IPS DF 6.9 (cell line): ENCODE data around the gene MAST4.

Source experiments
- DNase-seq: peaks from one replicate; pipeline ENCODE4 v3.0.0-alpha.2; 2013; ENCODE audit warnings: low read depth, low spot score
- H3K27ac ChIP-seq: one replicate; pipeline ENCODE4 v1.5.1; 2013; ENCODE audit warnings: low read length, control low read depth
- H3K27me3 ChIP-seq: 2 replicates; pipeline ENCODE4 v1.6.1; 2013; ENCODE audit warnings: mild to moderate bottlenecking, low read length; ENCODE audit not compliant: control insufficient read depth, insufficient read depth
- H3K36me3 ChIP-seq: 2 replicates; pipeline ENCODE4 v1.6.1; 2013; ENCODE audit warnings: low read length; ENCODE audit not compliant: control insufficient read depth, insufficient read depth
- H3K4me1 ChIP-seq: 2 replicates; pipeline ENCODE4 v1.6.1; 2013; ENCODE audit warnings: low read length; ENCODE audit not compliant: control insufficient read depth, insufficient read depth
- H3K4me3 ChIP-seq: 2 replicates; pipeline ENCODE4 v1.5.1; 2013; ENCODE audit warnings: mild to moderate bottlenecking, low read length
- H3K9me3 ChIP-seq: 2 replicates; pipeline ENCODE4 v1.6.1; 2013; ENCODE audit warnings: low read length, inconsistent platforms; ENCODE audit not compliant: control insufficient read depth, insufficient read depth
- WGBS: extraction: QIAGEN DNeasy Blood & Tissue Kit; methylation state at CpG from one replicate; pipeline ENCODE4 v1.1.7; 2013; ENCODE audit warnings: mixed read lengths, missing lambda C conversion rate; ENCODE audit not compliant: insufficient read length, insufficient coverage; 5-methylcytosine and 5-hydroxymethylcytosine counted together

The MAST4 gene

DNA sequence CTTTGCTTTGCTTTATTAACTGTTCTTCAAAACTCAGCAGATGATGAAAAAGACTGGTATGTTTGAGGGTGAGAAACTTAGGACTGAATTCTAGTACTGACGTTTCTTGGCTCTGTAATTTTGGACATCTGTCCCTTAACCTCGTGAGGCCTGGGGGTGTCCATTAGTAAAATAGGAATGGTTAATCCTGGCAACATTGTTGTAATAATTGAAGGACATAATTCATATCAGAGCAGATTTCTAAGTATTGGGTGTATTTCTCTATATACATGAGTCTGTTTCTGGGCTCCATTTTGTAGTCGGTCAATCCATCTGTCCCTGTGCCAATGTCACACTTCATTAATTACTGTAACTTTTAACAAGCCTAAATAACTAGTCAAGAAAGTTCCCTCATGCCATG is 206.7 kb downstream of the MAST4 start:
- Histone ChIP-seq H3K27me3 (no peaks in the 10 kb centered on the region), H3K36me3 (no peaks in the 10 kb centered on the region), H3K27ac (no peak overlapping the region), H3K4me1 (no peaks in the 10 kb centered on the region), H3K4me3 (no peak overlapping the region), H3K9me3 (no peaks in the 10 kb centered on the region)
- WGBS = no CpG with 5 or more reads among the region's 3 CpGs
- no peak for DNase-seq

DNA sequence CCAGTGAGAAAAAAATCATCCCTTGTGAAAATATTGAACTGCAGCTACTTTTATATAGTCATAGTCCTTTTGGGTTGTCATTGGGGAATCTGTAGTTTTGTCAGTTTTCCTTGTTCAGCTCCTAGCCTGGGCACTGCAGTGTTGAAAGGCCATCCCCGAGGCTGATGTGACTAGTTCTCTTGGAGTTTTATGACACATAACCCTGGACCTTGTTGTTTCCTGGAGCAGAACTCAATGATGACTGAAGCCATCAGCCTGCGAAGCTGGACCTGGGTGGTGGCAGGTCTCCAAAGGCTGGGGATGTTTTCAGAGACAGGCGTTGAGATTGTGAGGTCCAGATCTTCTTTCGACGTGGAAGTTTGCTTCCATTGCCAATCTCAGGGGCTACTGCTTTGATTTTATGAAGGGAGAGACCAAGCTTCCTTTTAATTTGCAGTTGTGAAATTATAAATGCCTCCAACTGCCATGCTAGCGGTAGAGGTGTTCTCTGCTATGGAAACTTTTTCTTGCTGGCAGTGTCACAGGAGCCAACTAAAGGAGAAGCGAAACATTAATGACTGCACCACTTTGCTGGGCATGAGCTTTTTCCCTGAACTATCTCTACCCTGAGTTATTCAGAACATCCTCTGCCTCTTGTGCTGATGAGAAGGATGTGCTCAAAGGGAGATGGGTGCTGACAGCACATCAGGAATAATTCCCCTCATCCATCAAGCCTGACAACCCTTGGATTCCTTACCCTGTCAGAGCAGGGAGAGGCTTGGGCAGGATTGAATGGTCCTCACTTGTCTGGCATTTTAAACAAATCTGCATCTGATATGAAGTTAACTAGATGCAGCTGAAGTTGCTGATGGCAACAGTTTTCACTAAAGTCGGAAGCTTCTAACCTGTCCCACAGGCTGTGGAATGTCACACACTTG is 209.6 kb downstream of the MAST4 start:
- Histone ChIP-seq H3K27me3 (no peaks in the 10 kb centered on the region), H3K4me1 (no peaks in the 10 kb centered on the region), H3K36me3 (no peaks in the 10 kb centered on the region), H3K4me3 (no peak overlapping the region), H3K27ac (no peak overlapping the region), H3K9me3 (no peaks in the 10 kb centered on the region)
- WGBS = no CpG with 5 or more reads among the region's 8 CpGs
- DNase-seq = no peak

DNA sequence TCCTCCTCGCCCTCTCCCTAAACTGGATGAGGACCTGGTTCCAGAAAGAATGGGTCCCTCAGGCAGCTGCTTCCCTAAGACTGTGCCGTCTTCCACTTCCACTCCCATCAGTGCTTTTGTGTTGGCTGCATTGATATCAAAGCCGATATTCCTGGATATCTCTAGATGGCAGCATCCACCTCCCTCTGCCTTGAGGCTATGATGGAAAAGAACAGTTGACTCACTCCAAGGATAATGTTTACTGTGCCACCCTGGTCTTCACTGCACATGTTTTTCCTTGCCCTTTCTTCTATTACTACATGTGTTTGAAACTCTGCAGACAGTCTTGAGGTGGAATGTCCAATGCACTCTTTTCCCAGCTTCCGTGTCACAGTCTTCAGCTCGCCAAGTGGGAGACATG is 211.6 kb downstream of the MAST4 start:
- Histone ChIP-seq H3K27me3 (no peaks in the 10 kb centered on the region), H3K9me3 (no peaks in the 10 kb centered on the region), H3K4me3 (no peak overlapping the region), H3K27ac (no peak overlapping the region), H3K36me3 (no peaks in the 10 kb centered on the region), H3K4me1 (no peaks in the 10 kb centered on the region)
- no peak for DNase-seq
- no CpG with 5 or more reads among the region's 5 CpGs for WGBS

DNA sequence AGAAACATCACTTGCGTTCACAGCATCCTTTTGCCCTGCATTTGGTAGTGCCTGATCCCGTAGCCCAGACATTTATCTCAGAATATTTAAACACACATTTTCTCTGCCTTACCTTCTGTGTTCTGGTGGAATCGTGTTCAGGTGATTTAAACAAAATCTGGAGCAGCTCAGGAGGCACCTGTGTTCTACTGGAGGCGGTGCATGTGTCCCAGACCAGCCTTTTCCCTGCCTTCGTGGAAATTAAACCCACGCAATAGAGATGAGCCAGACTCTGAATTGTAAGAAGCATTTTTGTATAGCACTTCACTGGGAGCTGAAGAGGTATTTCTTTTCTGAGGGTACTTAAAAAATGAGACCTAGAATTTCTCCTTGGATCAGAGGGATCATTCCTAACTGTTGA is 212.5 kb downstream of the MAST4 start:
- H3K36me3 ChIP-seq = no peaks in the 10 kb centered on the region
- no CpG with 5 or more reads among the region's 6 CpGs for WGBS
- H3K4me1 ChIP-seq = no peaks in the 10 kb centered on the region
- DNase-seq = no peak
- no peaks in the 10 kb centered on the region for H3K27me3 ChIP-seq
- no peak overlapping the region for H3K27ac ChIP-seq
- no peak overlapping the region for H3K4me3 ChIP-seq
- H3K9me3 ChIP-seq = no peaks in the 10 kb centered on the region

DNA sequence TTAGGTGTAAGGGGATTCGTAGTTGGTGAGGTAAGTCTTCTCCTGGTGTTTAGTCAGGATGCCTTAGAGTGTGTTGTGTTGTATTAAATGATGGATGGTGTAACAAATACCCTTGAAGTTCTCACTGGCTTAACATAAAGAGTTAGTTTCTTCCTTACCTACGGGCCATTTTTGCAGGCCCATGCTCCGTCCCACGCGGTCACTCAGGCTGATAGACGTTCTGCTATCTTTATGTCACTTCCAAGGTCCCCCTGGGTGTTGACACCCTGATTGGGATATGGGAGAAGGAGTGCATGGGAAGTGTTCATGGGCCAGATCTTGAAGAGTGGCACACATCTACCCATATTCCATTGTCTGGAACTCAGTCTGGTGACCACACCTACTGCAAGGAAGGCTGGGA is 214.0 kb downstream of the MAST4 start:
- no CpG with 5 or more reads among the region's 6 CpGs for WGBS

DNA sequence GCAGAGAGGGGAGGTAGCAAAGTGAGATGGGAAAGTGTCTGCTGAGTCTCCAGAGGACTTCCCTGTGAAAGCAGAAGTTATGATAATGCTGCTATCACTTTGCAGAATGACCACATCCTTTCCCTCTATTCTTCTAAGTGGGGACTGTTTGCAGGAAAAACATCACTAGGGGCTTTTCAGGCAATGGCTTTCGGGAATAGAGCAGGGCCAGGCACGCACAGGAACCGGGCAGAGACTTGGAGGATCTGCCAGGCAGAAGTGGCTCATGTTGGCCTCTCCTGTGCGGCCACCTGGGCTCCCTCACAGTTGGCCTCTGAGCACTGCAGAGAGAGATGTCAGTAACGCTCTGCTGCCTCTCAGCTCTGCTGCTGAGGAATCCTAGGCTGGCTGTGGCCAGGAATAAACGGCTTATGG is 214.7 kb downstream of the MAST4 start:
- Histone ChIP-seq H3K36me3 (no peaks in the 10 kb centered on the region), H3K4me3 (no peak overlapping the region), H3K27ac (no peak overlapping the region), H3K9me3 (no peaks in the 10 kb centered on the region), H3K4me1 (peaks cover 4% of the 10 kb centered on the region; the same call in 1 of the 2 replicates), H3K27me3 (no peaks in the 10 kb centered on the region)
- WGBS = no CpG with 5 or more reads among the region's 6 CpGs
- no peak for DNase-seq

More for the DNA sequence above, 214.0 kb downstream of the MAST4 start:
- Histone ChIP-seq H3K4me3 (no peak overlapping the region), H3K4me1 (peaks cover 4% of the 10 kb centered on the region; the same call in 1 of the 2 replicates), H3K27me3 (no peaks in the 10 kb centered on the region), H3K27ac (no peak overlapping the region), H3K36me3 (no peaks in the 10 kb centered on the region), H3K9me3 (no peaks in the 10 kb centered on the region)
- no peak for DNase-seq

DNA sequence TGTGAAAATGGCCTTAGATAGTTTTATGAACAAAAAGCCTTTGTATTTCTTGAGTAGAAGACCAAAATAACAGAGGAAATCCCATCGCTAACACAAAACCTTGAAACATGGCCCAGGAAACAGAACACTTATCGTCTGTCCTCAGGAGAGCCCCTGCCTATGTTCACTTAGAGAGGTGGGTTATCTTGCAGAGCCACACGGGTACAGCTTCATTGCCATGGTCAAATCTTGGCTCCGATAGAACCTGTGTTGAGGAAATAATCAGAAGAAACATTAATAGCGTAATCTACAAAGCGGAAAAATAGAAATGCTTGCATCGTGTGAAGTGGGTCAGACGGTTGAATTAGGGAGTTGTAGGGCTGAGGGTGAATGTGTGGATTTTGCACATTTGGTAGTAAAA is 216.1 kb downstream of the MAST4 start:
- Histone ChIP-seq H3K27me3 (no peaks in the 10 kb centered on the region), H3K4me3 (no peak overlapping the region), H3K4me1 (peaks cover 4% of the 10 kb centered on the region; the same call in 1 of the 2 replicates), H3K36me3 (no peaks in the 10 kb centered on the region), H3K9me3 (no peaks in the 10 kb centered on the region), H3K27ac (no peak overlapping the region)
- no peak for DNase-seq
- WGBS = no CpG with 5 or more reads among the region's 8 CpGs

DNA sequence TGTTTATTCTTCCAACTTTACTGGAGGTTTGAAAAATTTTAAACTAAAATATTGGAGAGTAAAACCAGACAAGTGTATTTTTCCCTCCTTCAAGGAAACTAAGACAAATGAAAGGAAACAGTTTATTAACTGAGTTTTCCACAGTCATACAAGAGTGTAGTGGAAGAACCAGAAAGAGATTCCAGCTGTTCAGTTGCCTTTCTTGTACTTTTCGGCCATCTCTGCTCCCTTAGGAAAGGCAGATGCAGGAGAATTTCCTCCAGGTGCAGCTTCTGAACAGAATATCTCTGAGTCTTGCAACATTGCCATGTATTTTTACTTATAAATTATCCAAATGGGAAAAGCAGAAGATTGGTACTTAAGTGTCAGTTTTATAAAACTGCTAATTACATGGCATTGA is 217.1 kb downstream of the MAST4 start:
- H3K27me3 ChIP-seq = no peaks in the 10 kb centered on the region
- DNase-seq = no peak
- no peaks in the 10 kb centered on the region for H3K36me3 ChIP-seq
- no peak overlapping the region for H3K27ac ChIP-seq
- no peak overlapping the region for H3K4me3 ChIP-seq
- peaks cover 4% of the 10 kb centered on the region; the same call in 1 of the 2 replicates for H3K4me1 ChIP-seq
- no CpG with 5 or more reads among the region's 1 CpG for WGBS
- H3K9me3 ChIP-seq = no peaks in the 10 kb centered on the region

DNA sequence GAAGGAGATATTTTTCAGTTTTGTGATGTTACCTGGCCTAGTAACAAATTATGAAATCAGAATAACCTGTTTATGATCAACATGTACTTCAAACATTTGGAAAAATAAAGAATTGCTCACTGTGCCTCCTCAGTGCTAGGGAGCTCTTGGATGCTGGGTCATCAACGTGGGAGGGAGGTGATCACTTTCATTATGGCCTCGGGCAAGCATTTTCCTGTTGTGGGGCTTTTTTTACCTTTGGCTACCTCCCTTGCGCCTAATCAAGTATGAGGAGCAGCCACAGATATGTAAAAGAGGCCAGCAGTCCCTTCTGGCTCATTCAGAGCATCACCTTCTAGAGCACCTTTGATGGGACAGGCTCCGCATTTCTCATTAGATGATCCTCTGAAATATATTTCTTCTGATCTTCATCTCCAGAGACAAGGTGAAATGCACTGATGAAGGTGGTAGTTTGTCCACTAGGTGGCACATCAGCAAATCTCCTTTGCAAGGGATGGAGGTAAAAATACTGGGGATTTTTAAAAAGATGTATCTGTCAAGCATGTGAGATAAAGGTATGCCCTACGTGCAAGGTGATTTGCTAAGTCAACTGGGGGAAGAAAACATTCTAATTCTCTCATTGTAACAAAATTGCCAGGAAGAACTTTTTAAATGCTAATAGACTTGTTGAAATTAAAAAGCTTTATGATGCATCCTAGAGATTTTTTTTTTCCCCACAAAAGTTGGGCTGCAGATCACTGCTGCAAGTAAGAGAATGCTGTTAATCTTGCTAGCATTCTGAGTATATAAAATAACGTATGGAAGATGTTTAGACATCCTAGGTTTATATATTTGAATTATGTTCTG is 218.2 kb downstream of the MAST4 start:
- Histone ChIP-seq H3K9me3 (no peaks in the 10 kb centered on the region), H3K36me3 (no peaks in the 10 kb centered on the region), H3K4me1 (peaks cover 4% of the 10 kb centered on the region; the same call in 1 of the 2 replicates), H3K27me3 (no peaks in the 10 kb centered on the region), H3K4me3 (no peak overlapping the region), H3K27ac (no peak overlapping the region)
- no peak for DNase-seq
- no CpG with 5 or more reads among the region's 6 CpGs for WGBS

DNA sequence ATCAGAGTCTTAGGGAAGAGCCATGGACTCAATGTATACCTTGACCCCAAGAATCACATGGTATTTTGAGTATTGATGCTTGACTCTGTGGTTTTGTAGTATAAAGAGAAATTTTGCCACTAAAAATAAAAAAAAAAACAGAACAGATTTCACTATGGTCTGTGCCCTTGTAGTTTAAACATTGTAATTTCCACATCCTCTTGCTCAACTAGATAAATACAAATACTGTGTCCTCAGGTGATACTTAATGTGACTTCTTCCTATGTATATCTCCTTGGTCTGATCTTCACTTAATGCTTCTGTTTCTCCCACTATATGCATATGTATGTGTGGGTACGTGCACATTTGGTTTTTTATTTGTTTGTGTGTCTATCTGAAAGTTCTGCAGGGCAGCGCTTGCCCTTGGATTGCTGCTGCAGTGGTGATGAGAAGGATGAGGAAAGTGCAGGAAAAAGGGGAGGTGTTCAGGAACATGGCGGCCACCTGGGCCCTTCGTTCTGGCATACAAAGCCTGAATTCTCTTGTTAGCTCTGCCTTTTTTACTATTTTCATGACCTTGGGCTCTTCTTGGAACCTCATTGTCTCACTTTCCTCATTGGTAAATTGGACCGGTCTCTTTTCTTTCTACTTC is 222.2 kb downstream of the MAST4 start:
- no peaks in the 10 kb centered on the region for H3K27me3 ChIP-seq

More for the DNA sequence above, 222.2 kb downstream of the MAST4 start:
- DNase-seq = no peak
- Histone ChIP-seq H3K27ac (no peak overlapping the region), H3K36me3 (no peaks in the 10 kb centered on the region), H3K4me1 (peaks cover 4% of the 10 kb centered on the region; the same call in 1 of the 2 replicates), H3K4me3 (no peak overlapping the region), H3K9me3 (no peaks in the 10 kb centered on the region)
- WGBS = no CpG with 5 or more reads among the region's 5 CpGs
